Activated CD4-positive, alpha-beta T cell treated with anti-CD3 and anti-CD28 coated beads for 48 hours (primary cell): ENCODE measurements around the gene RARS1.
A peak's percentile ranks its signal among the peaks of the same experiment; 100 is the strongest.
"Not testable (repeated sequence)": the region's sequence is repeated elsewhere in the genome, so short reads cannot be mapped to it uniquely, and the experiment has no call there.

ENCODE experiments used
- DNase-seq: peaks from one replicate; pipeline ENCODE4 v3.0.0-alpha.2; 2020

Gene RARS1

GRCh38 chr5:168481330-168481788, 4.9 kb upstream of the RARS1 start:
- peak; percentile 18 for DNase-seq

GRCh38 chr5:168482361-168482760, 3.9 kb upstream of the RARS1 start:
- DNase-seq = no peak

GRCh38 chr5:168489059-168489458, 2.8 kb downstream of the RARS1 start:
- no peak for DNase-seq

- DNase-seq = no peak
Measured at GRCh38 chr5:168494057-168494555, 7.8 kb downstream of the RARS1 start.

- no peak for DNase-seq
Measured at GRCh38 chr5:168502563-168503237, 16.4 kb downstream of the RARS1 start.

- no peak for DNase-seq
Measured at GRCh38 chr5:168513861-168514428, 27.7 kb downstream of the RARS1 start.

- no peak for DNase-seq
Measured at GRCh38 chr5:168525856-168526255, 39.6 kb downstream of the RARS1 start.

GRCh38 chr5:168527756-168528295, 41.6 kb downstream of the RARS1 start:
- DNase-seq = no peak

GRCh38 chr5:168528521-168529373, 42.5 kb downstream of the RARS1 start, which contains the start of gene FBLL1:
Gene FBLL1, plus strand, starts transcription at chr5:168529305. Its CDS starts 200 bp downstream, at chr5:168529505.
- peak; percentile 41 for DNase-seq

GRCh38 chr5:168529374-168530234, 43.3 kb downstream of the RARS1 start:
- DNase-seq = peak; percentile 14

- DNase-seq = no peak
Measured at GRCh38 chr5:168530621-168531150, 44.4 kb downstream of the RARS1 start.

GRCh38 chr5:168531191-168531590, 44.9 kb downstream of the RARS1 start:
- DNase-seq = no peak

GRCh38 chr5:168531987-168532864, 46.0 kb downstream of the RARS1 start:
- DNase-seq = no peak

GRCh38 chr5:168534351-168534750, 48.1 kb downstream of the RARS1 start:
- DNase-seq = not testable (repeated sequence)

GRCh38 chr5:168537176-168537575, 50.9 kb downstream of the RARS1 start:
- DNase-seq = no peak

- no peak for DNase-seq
Measured at GRCh38 chr5:168549554-168549953, 63.3 kb downstream of the RARS1 start.

- no peak for DNase-seq
Measured at GRCh38 chr5:168550656-168551055, 64.4 kb downstream of the RARS1 start.

- DNase-seq = no peak
Measured at GRCh38 chr5:168552146-168552545, 65.9 kb downstream of the RARS1 start.

GRCh38 chr5:168553377-168554130, 67.3 kb downstream of the RARS1 start:
- DNase-seq = no peak

- DNase-seq = no peak
Measured at GRCh38 chr5:168557389-168557788, 71.1 kb downstream of the RARS1 start.
